NCI-H146 treated with DMSO at 0.1 percent for 48 hours (cell line): ENCODE results near the gene ATXN2.
A peak's percentile ranks its signal among the peaks of the same experiment; 100 is the strongest.
"Not testable (repeated sequence)": the region's sequence is repeated elsewhere in the genome, so short reads cannot be mapped to it uniquely, and the experiment has no call there.

Experiments
- DNase-seq: peaks from one replicate; lab custom pipeline; 2025; ENCODE audit not compliant: unreplicated experiment; lab: John Stamatoyannopoulos, UW

The ATXN2 gene

DNA sequence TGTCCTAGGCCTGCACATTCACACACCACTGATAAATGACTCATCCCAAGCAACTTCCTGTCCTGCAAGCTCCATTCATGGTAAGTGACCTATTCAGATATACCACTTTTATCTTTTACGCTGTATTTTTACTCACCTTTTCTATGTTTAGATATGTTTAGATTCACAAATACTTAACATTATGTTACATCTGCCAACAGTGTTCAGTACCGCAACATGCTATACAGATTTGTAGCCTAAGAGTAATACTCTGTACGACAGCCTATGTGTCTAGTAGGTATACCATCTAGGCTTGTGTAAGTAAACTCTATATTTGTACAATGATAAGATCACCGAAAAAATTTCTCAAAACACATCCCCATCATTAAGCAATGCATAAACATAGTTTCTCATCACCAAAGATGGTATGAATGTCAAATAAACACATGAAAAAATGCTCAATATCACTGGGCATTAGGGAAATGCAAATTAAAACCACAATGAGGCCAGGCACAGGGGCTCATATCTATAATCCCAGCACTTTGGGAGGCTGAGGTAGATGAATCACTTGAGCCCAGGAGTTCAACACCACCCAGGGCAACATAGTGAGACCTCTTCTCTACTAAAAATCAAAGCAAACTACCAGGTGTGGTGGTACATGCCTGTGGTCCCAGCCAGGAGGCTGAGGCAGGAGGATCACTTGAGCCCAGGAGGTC is 20.7 kb downstream of the ATXN2 start:
- no peak for DNase-seq

DNA sequence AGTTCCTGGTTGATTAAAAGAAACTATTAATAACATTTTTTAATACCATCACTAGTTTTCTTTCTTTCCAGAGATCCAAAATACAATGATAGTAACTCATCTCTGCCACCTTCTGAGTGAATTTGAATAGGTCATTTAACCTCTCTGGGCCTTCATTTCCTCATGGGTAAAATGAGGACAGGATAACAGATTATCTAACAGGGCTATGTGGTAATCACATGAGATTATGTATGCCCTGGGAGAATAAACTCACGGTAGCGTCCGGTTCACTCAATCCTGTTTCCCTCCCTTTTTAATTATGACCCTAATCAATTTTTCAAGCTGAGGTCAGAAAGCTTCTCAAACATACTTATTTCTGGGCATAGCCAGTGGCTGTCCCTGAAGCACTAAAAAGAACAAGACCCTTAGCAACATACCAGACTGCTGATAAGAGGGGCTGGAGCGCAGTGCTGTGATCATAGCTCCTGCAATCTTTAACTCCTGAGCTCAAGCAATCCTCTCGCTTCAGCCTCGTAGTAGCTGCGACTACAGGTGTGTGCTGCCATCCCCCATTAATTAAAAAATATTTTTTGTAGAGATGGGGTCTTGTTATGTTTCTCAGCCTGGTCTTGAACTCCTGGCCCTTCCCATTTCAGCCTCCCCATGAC is 24.2 kb downstream of the ATXN2 start:
- DNase-seq, result no peak

DNA sequence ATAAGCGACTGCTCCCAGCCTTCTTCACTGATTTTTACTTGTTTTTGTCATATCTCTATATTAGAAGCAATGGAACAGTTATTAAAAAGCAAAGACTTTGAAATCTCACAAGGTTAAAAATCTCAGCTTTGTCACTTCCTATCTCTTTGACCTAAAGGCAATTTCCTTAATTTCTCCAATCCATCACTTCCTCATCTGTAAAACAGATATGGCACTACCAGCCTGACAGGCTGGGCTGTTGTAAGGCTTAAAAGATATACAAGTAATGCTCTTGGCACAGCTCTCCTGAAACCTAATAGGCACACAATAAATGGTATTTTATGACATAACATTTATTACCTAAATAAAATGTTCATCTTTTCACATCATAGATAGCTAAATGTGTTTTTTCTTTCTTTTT is 25.6 kb downstream of the ATXN2 start:
- DNase-seq, result no peak

DNA sequence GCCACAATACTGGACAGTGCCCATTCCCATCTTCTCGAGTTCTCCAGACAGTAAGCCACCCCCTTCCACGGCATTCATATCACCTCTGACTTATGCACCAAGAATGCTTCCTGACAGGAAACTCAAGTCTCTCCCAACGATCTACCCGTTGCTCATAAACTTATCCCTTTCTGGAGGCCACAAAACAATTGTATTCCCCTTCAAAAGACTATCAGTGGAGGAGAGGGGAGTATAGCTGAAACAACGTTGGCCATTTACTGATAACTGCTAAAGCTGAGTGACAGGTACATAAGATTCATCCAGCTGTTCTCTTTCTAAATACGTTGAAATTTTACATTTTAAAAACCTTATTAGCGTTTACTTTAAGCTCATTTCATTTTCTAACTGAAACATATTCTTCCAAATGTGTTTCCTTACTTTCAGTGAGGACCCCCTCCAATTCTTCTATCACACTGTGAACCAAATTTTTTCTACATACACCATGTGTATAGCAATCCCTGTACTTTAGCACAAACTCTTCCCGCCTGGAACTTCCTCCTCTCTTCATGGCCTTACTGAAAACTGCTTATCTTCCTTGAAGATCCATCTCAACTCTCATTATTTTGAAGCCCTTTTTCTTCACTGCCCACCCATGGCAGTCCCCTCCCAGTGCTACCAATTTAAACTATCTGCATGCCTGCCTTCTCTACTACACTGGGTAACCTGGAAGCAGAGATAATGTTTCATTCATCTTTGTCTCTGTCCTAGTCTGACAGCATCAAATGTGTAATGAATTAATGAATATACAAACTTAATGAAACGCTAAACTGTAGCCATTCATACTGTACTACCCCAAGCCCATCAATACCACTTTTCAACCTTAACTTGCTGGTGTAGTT is 28.8 kb downstream of the ATXN2 start:
- no peak for DNase-seq

DNA sequence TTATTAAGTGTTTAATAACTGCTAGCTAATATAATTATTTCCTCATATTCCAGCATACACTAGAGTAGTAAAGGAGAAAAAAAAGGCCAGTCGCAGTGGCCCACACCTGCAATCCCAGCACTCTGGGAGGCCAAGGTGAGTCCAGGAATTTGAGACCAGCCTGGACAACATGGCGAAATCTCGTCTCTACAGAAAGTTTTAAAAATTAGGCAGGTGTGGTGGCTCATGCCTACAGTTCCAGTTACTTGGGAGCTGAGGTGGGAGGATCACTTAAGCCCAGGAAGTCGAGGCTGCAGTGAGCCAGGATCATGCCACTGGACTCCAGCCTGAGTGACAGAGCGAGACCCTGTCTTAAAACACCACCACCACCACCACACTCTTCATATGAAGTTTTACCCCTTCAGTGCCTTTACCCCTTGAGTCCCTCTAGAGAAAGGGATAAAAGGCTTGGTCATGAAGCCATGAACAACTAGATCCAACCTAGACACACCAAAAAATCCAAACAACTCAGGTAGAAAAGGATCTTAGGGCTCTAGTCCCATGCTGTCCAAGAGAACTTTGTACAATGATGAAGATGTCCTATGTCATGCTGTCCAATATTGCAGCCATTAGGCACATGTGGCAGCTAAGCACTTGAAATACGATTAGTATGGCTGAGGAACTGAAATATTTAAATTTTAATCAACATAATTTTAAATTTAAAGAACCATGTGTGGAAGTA is 29.6 kb downstream of the ATXN2 start:
- DNase-seq, result no peak

DNA sequence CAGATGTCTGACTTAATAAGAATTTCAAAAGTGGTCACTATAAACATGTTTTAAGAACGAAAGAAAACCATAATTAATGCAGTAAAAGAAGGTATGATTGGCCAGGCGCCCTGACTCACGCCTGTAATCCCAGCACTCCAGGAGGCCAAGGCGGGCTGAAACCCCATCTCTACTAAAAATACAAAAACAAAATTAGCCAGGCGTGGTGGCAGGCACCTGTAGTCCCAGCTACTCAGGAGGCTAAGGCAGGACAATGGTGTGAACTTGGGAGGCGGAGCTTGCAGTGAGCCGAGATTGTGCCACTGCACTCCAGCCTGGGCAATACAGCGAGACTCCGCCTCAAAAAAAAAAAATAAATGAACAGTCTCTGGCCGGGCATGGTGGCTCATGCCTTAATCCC is 38.3 kb downstream of the ATXN2 start:
- not testable (repeated sequence) for DNase-seq

DNA sequence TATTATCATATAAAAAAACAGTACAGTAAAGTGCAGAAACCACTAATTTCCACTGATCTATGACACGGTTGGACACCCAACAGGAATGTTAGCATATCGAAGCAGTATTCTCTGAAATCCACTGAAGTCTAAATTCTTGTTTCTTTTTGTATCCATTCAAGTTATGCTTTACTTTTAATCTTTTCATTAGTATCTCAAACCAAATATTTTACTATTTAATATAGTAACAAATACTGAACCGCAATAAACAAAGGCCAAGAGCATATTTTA is 41.1 kb downstream of the ATXN2 start:
- DNase-seq, result no peak

DNA sequence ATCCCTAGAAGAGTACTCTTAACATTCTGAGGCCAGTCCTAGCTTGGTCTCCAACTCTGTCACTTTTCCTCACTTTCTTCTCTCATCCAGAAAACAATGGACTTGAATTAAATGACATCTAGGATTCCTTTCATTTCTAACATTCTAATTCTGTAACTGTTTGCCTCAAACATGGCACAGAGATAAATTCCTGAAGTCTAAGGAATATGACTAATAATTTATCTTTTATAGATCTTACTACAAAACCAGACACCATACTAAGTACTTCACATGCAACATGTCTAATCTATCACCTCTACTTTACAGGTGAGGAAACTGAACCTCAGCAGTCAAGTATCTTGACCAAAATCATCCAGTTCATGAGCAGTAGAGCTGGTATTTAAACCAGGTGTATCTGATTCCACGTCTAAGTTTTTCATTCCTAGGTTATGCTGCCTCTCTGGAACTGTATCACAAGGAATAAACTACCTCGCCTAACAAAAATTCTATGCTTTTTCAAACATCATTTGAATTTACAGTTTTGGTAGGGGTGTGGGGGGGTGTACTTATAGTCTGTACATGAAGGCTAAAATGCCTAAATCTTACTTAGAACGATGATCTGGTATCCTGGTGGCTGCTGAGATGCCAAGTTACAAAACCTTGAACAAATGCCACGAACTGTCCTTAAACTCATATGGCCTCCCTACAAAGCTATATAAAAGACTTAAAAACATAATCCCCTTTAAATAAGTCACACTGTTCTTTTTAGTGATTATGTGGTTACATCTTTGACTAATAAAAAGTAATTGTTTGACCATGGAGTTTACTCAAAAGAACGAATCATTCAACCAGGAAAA is 41.6 kb downstream of the ATXN2 start:
- DNase-seq, result no peak

DNA sequence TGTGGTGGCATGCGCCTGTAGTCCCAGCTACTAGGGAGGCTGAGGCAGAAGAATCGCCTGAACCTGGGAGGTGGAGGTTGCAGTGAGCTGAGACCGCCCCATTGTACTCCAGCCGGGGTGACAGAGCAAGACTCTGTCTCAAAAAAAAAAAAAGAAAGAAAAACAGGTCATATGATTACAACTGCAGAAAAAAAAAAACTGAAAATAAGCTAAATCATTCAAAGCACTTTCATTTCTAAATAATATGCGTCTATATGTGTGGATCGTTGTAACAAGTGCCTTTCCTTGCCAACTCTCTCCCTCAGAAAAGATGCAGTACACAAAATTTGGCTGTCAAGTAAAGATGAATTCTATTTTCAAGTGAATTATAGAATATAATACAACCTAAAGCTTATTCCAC is 42.4 kb downstream of the ATXN2 start:
- no peak for DNase-seq

DNA sequence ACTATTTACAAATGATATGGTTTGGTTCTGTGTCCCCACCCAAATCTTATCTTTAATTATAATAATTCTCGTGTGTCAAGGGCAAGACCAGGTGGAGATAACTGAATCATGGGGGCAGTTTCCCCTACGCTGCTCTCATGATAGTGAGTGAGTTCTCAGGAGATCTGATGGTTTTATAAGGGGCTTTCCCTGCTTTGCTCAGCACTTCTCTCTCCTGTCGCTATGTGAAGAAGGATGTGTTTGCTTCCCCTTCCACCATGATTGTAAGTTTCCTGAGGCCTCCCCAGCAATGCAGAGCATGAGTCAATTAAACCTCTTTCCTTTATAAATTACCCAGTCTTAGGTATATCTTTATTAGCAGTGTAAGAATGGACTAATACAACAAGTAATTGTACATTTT is 43.8 kb downstream of the ATXN2 start:
- DNase-seq, result not testable (repeated sequence)

DNA sequence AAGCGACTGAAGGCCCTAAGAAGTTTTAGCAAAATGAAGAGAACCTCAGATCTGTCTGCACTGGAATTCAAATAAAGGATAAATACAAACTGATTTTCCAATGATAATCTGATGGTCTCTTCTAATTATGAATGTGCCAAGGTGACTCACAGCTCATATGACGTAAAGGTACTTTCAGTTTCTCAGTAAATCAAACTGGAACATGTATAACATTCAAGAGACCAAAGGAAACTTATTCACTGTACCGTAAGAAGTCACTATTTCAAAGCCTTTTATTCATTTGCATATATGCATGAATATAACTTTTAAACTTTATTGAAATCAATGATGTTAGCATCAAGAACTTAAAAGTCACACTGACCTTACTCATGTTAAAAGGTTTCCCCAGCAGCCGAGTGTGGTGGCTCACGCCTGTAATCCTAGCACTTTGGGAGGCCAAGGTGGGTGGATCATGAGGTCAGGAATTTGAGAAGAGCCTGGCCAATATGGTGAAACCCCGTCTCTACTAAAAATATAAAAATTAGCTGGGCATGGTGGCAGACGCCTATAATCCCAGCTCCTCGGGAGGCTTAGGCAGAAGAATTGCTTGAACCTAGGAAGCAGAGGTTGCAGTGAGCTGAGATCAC is 52.2 kb downstream of the ATXN2 start:
- DNase-seq, result no peak

DNA sequence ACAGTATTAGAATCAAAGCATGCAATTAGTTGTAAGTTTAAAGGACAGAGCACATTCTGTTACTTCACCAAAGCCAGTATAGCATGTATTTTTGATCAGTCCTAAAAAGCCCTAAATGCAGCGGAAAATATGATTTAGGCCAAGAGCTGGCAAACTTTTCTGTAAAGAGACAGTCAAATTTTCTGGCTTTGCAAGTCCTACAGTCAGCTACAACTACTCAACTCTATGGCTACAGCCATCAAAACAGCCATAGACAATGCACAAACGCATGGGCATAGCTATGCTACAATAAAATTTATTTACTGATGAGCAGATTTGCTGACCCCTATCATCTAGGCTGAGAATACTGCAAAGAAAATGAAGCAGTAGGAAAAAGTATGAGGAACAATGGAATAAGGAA is 52.9 kb downstream of the ATXN2 start:
- DNase-seq, result no peak

DNA sequence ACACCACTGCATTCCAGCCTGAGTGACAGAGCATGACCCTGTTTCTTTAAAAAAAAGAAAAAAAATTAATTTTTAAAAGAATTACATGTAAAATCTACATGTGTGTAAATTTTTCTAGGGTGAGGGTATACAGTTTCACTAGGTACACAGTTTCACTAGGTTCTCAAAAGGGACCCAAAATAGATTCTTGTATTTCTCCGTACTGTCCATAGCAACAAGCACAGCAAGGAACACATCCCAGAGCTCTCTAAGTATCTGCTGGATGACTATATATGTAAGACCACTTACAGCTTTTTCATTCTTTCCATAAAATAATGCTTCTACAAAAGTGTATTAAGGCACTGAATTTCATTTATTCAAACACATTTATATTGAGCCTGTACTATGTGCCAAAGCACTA is 55.1 kb downstream of the ATXN2 start:
- no peak for DNase-seq

DNA sequence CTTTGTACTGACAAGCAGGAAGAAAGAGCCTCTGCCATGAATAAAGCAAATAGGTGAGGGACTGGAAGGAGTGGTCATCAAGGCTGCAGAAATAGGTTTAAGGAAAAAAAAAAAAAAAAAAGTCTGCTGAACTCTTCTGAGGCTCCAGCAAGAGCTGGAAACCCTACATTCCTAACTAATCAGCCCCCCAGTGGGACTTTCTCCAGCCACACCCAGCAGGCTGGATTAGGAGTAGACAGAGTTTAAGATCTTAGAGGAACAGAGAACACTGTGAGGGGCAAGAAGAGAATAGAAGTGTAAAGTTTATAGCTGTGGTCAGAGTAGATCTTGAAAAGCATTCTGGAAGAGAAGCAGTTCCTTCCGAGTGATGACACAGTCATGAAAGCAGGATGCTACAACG is 66.4 kb downstream of the ATXN2 start:
- no peak for DNase-seq

DNA sequence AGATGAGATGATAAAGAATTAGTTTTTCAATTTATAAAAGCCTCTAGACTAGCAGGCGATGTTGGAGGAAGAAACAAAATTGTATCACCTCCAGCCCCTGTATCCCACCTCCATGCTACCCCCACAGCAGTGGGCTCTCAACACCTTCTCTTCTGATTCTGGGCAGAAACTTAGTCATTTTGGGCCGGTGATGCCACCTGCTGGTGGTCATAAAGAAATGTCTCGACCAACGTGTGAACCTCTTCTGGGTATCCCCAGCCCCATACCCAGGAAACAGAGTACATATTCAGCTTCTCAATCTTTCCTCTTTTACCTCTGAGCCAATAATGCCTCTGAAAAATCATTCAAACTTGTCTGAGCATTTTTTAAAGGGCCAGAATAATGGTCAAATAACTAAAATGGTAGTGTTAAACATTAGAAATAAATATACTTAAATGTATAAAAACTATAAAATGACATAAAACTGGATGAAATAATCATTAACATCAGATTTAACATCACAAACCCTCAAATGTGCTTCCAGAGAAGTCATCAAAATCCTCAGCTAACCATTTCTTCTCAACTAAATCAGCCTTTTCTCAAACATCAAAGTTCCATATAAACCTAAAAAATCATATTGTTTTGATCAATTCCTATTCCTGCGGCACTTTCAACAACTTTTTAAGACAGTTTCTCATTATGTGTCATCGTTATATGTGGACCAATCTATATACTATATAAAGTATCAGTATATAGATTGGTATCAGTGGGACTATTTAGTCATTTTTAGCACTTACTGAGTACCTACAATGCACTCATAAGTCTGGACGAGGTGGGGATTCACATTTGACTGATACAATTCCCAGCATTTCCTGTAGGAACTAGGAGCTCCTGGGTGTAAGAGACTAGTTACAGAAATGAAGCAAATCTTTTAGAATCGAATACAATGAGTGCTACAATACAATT is 69.4 kb downstream of the ATXN2 start:
- DNase-seq, result peak; percentile 8

DNA sequence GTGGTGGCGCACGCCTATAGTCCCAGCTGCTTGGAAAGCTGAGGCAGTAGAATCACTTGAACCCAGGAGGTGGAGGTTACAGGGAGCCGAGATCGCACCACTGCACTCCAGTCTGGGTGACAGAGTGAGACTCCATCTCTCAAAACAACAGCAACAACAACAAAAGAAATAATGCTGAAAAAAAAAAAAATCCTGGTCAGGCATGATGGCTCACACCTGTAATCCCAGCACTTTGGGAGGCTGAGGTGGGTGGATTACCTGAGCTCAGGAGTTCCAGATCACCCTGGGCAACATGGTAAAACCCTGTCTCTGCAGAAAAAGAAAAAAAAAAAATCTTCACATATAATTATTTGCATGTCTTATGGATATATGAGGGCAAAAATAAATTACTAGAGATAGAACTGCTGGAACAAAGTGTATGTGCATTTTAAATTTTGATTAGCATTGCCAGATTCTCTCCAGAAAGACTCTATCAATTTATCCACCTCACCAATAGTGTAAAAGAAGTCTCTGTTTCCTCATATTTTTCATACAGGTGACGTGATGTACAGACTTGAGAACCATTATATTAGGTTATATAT is 75.4 kb downstream of the ATXN2 start:
- no peak for DNase-seq

DNA sequence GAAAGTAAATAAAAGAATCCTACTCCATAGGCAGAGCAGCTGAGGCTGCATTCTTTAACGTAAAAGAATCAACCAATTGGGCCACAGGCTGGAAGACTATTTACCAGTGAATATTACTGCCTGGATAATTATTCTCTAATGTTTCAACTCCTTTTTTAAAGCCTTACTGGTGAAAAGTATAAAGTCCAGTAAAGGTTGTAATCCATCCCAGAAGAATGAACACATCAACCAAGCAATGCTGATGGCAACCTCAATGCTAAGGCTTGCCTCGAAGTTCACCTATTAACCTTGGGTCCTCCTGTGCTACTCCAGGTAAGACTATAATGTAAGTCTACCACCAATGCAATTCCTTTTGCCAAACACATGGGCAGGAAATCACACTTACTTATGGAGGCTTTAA is 77.3 kb downstream of the ATXN2 start:
- no peak for DNase-seq

DNA sequence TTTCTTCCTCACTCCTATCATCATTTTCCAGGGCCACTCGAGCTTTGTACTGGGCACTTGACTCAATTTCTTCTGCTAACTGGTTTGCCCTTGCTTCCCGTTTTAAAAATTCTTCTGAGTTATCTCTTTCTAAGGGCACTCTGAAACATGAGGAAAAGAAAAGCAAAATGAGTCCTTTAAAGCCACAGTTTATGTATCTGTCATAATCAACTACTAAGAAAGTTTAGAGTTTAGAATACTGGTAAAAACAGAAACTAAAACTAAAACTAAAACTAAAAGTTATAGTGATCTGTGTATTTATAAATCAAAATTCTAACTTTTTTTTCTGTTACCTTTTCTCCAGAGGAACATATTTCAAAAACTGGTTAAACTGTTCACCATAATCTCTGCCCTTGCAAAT is 79.2 kb downstream of the ATXN2 start:
- no peak for DNase-seq

DNA sequence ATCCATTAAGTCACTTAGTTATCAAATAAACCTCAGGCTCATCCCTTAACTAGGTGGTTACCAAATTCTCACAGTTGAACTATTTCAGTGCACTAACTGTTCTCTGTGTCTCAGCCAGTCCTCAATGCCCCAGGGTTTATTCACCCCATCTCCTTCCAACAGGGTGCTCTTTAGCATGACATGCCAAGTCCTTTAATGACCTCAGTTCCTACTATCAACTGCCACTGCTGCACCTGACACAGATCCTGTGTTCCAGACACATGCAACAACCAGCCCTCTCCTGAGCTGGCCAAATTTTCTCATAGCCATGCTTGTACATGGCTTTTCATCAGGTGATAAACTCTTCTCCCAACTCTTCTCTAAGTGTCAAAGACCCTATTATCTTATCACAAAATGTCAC is 80.0 kb downstream of the ATXN2 start:
- DNase-seq, result no peak
